Measurements from ENCODE around the gene SLC10A7.

The SLC10A7 gene

DNA sequence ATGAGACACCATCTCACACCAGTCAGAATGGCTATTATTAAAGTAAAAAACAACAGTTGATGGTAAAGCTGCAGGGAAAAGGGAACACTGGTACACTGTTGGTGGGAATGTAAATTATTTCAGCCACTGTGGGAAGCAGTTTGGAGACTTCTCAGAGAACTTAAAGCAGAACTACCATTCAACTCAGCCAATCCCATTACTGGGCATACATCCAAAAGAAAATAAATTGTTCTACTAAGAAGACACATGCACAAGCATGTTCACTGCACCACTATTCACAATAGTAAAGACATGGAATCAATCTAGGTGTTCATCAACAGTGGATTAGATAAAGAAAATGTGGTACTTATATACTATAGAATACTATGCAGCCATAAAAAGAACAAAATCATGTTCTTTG is 172.4 kb downstream of the SLC10A7 start:
- TF ChIP-seq, protein P1, sequence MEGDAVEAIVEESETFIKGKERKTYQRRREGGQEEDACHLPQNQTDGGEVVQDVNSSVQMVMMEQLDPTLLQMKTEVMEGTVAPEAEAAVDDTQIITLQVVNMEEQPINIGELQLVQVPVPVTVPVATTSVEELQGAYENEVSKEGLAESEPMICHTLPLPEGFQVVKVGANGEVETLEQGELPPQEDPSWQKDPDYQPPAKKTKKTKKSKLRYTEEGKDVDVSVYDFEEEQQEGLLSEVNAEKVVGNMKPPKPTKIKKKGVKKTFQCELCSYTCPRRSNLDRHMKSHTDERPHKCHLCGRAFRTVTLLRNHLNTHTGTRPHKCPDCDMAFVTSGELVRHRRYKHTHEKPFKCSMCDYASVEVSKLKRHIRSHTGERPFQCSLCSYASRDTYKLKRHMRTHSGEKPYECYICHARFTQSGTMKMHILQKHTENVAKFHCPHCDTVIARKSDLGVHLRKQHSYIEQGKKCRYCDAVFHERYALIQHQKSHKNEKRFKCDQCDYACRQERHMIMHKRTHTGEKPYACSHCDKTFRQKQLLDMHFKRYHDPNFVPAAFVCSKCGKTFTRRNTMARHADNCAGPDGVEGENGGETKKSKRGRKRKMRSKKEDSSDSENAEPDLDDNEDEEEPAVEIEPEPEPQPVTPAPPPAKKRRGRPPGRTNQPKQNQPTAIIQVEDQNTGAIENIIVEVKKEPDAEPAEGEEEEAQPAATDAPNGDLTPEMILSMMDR (conservative IDR thresholded peaks at IDR 0.05; ENCODE audit: low read length), result no peak
- H3K4me3 ChIP-seq (ENCODE audit: low read length), result no peak overlapping the region
- no peak for DNase-seq (ENCODE audit: low read depth)

DNA sequence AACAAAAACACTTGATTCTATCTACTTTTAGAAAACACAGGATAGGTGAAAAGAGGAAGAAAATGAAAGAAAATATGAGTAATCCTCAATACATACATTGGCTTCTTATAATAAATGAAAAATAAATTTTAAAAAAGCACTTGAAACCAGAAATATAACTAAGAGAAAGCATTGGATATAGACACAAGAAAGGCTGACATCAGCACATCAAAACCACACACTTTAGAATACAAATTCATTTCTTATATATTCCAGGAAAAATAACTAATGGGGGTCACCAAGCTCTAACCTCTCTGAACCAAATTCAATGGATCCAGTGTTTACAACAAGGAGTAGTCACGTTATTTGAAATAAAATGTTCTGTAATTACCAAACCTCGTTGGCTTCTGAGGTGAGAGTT is 173.9 kb downstream of the SLC10A7 start:
- H3K4me3 ChIP-seq (ENCODE audit: low read length), result no peak overlapping the region
- TF ChIP-seq, protein P1 (conservative IDR thresholded peaks at IDR 0.05; ENCODE audit: low read length), result no peak
- DNase-seq (ENCODE audit: low read depth), result no peak

DNA sequence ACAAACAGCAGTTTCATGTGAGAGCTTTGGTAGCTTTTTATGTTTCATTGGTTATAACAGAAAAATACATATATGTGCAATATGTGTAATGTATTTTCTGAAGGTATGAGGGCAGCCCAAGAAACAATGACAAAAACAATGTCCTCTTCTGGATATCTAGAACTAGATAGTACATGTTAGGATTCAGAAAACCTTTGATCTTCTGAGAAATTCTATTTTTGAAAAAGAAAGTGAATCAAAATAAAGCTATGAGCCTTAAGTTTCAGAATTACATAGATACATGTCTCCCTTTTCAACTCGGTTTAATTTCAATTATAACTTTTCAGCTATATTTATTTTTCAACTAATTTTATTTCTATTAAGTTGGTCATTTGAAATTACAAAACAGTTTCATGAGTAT is 175.5 kb downstream of the SLC10A7 start:
- TF ChIP-seq, protein P1 (conservative IDR thresholded peaks at IDR 0.05; ENCODE audit: low read length), result no peak
- no peak overlapping the region for H3K4me3 ChIP-seq (ENCODE audit: low read length)
- DNase-seq (ENCODE audit: low read depth), result no peak

DNA sequence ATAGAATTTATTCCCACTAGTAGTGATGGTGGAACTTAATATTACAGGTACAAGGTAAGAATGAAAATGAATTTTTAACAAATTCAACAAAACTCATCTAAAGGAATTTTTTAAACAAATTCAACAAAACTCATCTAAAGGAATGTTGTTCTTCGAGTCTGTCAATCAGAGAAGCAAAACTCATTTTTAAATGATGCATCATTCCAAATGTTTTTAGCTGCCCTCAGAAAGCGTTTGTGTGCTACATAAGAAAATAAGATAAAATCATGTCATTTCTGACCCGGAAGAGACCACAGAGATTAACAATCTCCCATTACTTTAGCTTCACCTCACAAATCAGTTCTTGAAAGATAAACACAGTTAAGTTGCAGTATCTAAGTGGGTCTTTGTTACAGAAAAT is 178.0 kb downstream of the SLC10A7 start:
- DNase-seq (ENCODE audit: low read depth), result no peak
- no peak overlapping the region for H3K4me3 ChIP-seq (ENCODE audit: low read length)
- TF ChIP-seq, protein P1 (conservative IDR thresholded peaks at IDR 0.05; ENCODE audit: low read length), result no peak

DNA sequence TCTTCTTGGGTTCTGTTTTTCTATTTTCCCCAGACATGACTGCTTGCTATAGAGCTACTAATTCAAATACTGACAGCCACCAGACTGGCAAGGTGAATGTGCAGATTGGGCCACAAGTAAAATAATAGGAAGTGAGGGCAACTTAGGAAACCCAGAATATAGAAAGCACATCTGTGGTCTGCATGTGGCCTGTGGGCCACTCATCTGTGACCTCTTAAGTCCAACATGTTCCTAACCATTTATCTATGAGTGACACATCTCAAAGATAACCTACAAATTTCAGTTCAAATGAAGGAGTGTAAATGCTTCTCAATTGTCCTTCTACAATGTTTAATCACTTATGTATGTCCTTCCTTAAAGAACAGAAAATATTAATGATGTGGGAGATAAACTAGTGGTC is 178.5 kb downstream of the SLC10A7 start:
- TF ChIP-seq, protein P1 (conservative IDR thresholded peaks at IDR 0.05; ENCODE audit: low read length), result no peak
- DNase-seq (ENCODE audit: low read depth), result no peak
- no peak overlapping the region for H3K4me3 ChIP-seq (ENCODE audit: low read length)

DNA sequence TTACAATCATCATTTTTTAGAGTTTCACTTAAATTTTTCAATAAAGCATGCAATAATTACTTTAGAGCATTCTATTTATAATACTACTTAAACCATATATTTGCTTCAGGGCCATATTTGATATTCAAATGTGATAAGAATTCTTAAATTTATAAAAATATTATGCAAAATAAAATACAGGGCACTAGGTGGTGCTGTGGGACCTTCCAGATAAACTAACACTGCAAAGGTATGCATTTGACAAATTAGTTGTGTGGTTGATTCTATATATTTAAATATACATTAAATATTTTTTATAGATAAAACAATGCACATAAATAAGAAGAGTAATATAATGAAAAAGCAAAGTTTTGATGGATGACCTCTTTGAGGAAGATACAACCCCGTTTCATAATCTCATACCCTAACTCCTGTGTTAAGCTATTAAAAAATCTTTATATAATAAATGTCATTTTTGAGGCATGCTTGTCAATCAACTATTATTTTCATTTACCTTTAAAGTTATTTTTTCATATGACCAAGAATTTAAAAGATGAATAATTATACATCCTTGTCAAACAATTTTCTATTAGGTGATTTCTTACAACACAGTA is 179.0 kb downstream of the SLC10A7 start:
- TF ChIP-seq, protein P1 (conservative IDR thresholded peaks at IDR 0.05; ENCODE audit: low read length), result peak; percentile 71
- no peak overlapping the region for H3K4me3 ChIP-seq (ENCODE audit: low read length)
- peak; percentile 47 for DNase-seq (ENCODE audit: low read depth)

DNA sequence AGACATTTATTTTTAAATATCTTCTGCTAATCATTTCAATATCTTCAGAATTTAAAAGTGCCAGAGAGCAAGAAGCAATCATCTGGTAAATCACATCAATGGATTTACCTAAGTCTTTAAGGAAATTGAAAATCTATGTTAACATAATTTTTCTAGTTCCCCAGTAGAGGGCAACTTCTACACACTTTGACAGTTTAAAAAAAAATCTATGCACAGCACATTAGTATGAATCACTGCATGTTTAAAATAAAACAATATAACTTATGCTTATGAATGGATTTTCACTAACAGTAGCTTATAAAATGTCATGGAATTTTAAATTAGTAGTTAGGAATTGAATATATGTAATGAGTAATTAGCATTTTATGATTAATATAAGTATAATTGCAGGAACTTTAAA is 180.9 kb downstream of the SLC10A7 start:
- no peak overlapping the region for H3K4me3 ChIP-seq (ENCODE audit: low read length)
- TF ChIP-seq, protein P1 (conservative IDR thresholded peaks at IDR 0.05; ENCODE audit: low read length), result peak; percentile 65
- peak; percentile 30 for DNase-seq (ENCODE audit: low read depth)

Measured in AG10803 (cell line).